Bronchial epithelial cell (primary cell): Measurements from ENCODE around the gene GSTO2. TPM values are rescaled to one million over a fixed set of nuclear protein-coding genes. Genes with fewer than 3 reads are reported as not detected.

Source experiments
- DNase-seq: peaks from one replicate; pipeline ENCODE4 v3.0.0-alpha.2; 2010; ENCODE audit warnings: low read depth
- FAIRE-seq: peaks from 2 replicates; lab custom pipeline; 2011; peaks lifted over from hg19 to GRCh38; lab: Jason Lieb, UNC
- H3K27me3 ChIP-seq: 2 replicates; pipeline ENCODE4 v1.5.1; 2011; ENCODE audit warnings: low read length; ENCODE audit not compliant: control insufficient read depth, insufficient read depth
- H3K36me3 ChIP-seq: 2 replicates; pipeline ENCODE4 v1.5.1; 2011; ENCODE audit warnings: low read length; ENCODE audit not compliant: control insufficient read depth, insufficient read depth
- H3K4me3 ChIP-seq: 2 replicates; pipeline ENCODE4 v1.5.1; 2011; ENCODE audit warnings: mild to moderate bottlenecking, low read depth, low read length, control low read depth
- CTCF ChIP-seq: IDR thresholded peaks from 2 replicates; pipeline ENCODE4 v1.5.1; 2011; ENCODE audit warnings: mild to moderate bottlenecking, moderate library complexity, low read length, control low read depth, inconsistent platforms; ENCODE audit not compliant: insufficient read depth, severe bottlenecking
- total RNA-seq: library from RNA; depleted of rRNA; stranded (reverse); fragments of >200 nt; gene quantifications from 2 replicates; pipeline ENCODE4 v1.2.1, GENCODE V29; 2014

Gene GSTO2
- total RNA-seq, 1 donor from 2014 or later, result 24.7 TPM

GRCh38 chr10:104268405-104268712, 625 bp upstream of the GSTO2 start:
- Histone ChIP-seq H3K36me3 (peaks cover 4% of the 10 kb centered on the region), H3K4me3 (peak overlapping the region; percentile 92), H3K27me3 (no peaks in the 10 kb centered on the region)
- peak; percentile 35 for DNase-seq
- no peak for TF ChIP-seq CTCF
- no peak for FAIRE-seq

DNA sequence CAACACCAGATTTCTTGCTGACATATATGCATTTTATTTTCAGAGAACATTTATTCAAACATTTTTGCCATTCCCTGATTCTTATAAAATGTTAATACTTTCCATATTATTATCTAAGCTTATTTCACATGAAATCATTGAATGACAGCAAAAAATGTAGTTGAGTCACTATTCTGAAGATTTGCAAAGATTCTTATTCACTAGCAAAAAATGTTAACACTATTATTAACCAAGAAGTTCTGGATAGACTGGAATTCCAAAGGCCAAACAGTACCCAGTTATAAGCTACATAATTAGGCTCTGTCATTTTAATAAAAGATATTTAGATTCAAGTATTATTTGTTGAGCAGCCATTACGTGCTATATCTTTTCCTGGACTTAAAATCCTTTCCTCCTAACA, 4.3 kb downstream of the GSTO2 start:
- FAIRE-seq (no peak), DNase-seq (no peak)
- no peak overlapping the region for H3K4me3 ChIP-seq
- no peaks in the 10 kb centered on the region for H3K36me3 ChIP-seq
- no peak for TF ChIP-seq CTCF
- no peaks in the 10 kb centered on the region for H3K27me3 ChIP-seq

DNA sequence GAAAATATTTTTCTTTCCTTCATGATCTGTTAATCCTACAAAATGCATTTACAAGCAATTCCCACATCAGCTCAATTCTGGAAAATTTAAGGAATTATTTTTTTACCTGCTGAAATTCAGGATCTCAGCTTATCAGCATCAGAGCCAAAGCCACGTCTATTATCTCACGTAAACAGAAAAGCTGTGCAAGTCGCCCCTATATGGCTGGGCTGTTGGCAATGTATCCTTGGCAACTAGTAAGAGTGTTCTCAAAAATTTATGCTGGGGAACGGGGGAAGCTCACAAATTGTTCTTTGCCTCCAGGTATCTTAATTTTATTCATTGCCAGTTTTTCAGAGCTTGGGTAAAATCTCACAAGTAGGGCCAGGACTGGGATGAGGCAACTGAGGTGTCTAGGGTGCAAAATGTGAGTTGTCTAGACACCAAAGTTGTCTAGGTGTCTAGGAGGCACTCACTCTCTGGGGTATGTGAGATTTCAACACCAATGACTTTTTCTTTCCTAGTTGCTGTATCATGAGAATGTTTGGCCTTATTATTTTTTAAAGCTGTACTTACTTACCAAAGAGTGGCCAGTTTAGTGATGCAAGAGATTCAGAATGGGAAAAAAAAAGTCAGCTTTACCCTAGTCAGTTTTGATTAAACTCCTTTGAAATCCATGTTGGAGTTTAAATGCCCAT, 5.1 kb downstream of the GSTO2 start:
- H3K27me3 ChIP-seq, result no peaks in the 10 kb centered on the region
- no peak overlapping the region for H3K4me3 ChIP-seq
- TF ChIP-seq CTCF, result no peak
- no peak for FAIRE-seq
- H3K36me3 ChIP-seq, result no peaks in the 10 kb centered on the region
- no peak for DNase-seq

DNA sequence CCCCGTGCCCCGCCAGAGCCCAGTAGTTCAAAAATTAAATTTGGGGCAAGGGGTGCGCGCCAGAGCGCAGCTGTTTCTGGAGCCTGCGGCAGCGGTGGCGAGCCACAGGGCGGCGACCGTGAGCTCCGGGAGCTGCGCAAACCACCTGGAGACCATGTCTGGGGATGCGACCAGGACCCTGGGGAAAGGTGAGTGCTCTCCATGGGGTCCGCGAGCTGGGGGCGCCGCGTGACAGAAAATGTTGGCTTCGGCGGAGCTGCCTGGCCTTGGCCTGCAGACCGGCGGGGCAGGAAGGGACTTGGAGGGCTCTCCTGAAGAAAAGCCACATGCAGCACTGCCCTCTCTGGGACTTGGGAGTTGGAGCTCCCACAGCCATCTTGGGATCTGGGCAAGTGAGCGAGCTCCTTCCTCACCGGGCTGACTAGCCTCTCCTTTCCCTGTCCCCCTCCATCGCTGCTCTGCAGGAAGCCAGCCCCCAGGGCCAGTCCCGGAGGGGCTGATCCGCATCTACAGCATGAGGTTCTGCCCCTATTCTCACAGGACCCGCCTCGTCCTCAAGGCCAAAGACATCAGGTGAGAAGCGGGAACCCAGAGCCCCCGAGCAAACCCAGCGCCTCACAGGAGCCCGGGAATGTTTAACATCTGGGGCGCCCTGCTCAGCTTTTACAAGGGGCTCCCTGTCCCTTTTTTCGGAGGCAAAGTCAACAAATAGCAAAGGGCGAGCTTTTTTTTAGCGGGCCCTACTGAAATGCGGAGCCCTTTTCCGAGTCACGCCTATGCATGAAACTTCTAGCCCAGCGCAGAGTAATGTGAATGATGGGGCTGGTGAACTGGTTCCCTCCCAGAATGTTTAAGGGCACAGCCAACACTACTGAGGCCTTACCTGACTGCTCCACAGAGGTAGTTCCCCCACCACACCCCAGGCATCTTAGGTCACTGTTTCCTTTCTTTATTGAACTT, 6.1 kb downstream of the GSTO2 start:
- Histone ChIP-seq H3K36me3 (no peaks in the 10 kb centered on the region), H3K4me3 (peak overlapping the region; percentile 50), H3K27me3 (no peaks in the 10 kb centered on the region)
- no peak for FAIRE-seq
- DNase-seq, result peak; percentile 58
- TF ChIP-seq CTCF, result peak; percentile 96

- TF ChIP-seq CTCF, result no peak
- no peak overlapping the region for H3K4me3 ChIP-seq
Observed at GRCh38 chr10:104276192-104276591, 7.2 kb downstream of the GSTO2 start.

More at GRCh38 chr10:104276192-104276591, 7.2 kb downstream of the GSTO2 start:
- Histone ChIP-seq H3K27me3 (no peaks in the 10 kb centered on the region), H3K36me3 (no peaks in the 10 kb centered on the region)
- DNase-seq, result no peak
- FAIRE-seq, result no peak
